Liver (tissue), 9 donors: Measurements from ENCODE around the gene ETS2. TPM values are rescaled to one million over a fixed set of nuclear protein-coding genes. Genes with fewer than 3 reads are reported as not detected.
A peak's percentile ranks its signal among the peaks of the same experiment; 100 is the strongest.

Experiments
- DNase-seq: peaks from one replicate; pipeline ENCODE4 v3.0.0-alpha.2; 2017; ENCODE audit warnings: low spot score
- H3K27ac ChIP-seq, 2 donors: one replicate each; pipeline ENCODE4 v1.7.0; 2013; ENCODE audit warnings: inconsistent platforms in 2 of 2, low read length in 2 of 2, control low read depth in 1 of 2, low read depth in 1 of 2, mild to moderate bottlenecking in 1 of 2
- H3K27me3 ChIP-seq, 4 donors: one replicate each; pipeline versions ENCODE4 v1.6.1 to v1.7.0; 2013; ENCODE audit warnings: low read length in 3 of 4, inconsistent platforms in 1 of 4, mild to moderate bottlenecking in 1 of 4, moderate library complexity in 1 of 4; ENCODE audit not compliant: control insufficient read depth in 4 of 4, insufficient read depth in 4 of 4
- H3K36me3 ChIP-seq, 4 donors: one replicate each; pipeline versions ENCODE4 v1.6.1 to v1.7.0; 2013; ENCODE audit warnings: low read length in 3 of 4, mild to moderate bottlenecking in 3 of 4, low read depth in 1 of 4, moderate library complexity in 1 of 4; ENCODE audit not compliant: control insufficient read depth in 4 of 4, insufficient read depth in 3 of 4
- H3K4me1 ChIP-seq, 4 donors: one replicate each; pipeline versions ENCODE4 v1.6.1 to v1.7.0; 2013; ENCODE audit warnings: low read length in 3 of 4, mild to moderate bottlenecking in 3 of 4, moderate library complexity in 1 of 4; ENCODE audit not compliant: control insufficient read depth in 4 of 4, insufficient read depth in 4 of 4
- H3K4me3 ChIP-seq, 3 donors: one replicate each; pipeline versions ENCODE4 v1.6.1 to v1.7.0; 2013; ENCODE audit warnings: low read length in 3 of 3, control low read depth in 1 of 3, low read depth in 1 of 3, mild to moderate bottlenecking in 1 of 3
- H3K9ac ChIP-seq, 2 donors: one replicate each; pipeline ENCODE4 v1.7.0; 2013; ENCODE audit warnings: low read length in 2 of 2, mild to moderate bottlenecking in 2 of 2, moderate library complexity in 2 of 2, control low read depth in 1 of 2, low read depth in 1 of 2
- H3K9me3 ChIP-seq, 4 donors: one replicate each; pipeline versions ENCODE4 v1.6.1 to v1.7.0; 2013; ENCODE audit warnings: low read length in 3 of 4; ENCODE audit not compliant: control insufficient read depth in 4 of 4
- EGR1 ChIP-seq, 2 donors: IDR thresholded peaks; 2 replicates each; pipeline ENCODE4 v1.6.1; 2016 to 2018; ENCODE audit warnings: antibody characterized with exemption in 2 of 2, low read depth in 2 of 2
- FOXA2 ChIP-seq: IDR thresholded peaks from 2 replicates; pipeline ENCODE4 v1.6.1; 2016; ENCODE audit warnings: antibody characterized with exemption
- GABPA ChIP-seq, 2 donors: IDR thresholded peaks in 1 of 2; conservative IDR thresholded peaks in 1 of 2; 2 replicates each; pipeline ENCODE4 v1.6.1; 2016; ENCODE audit warnings: antibody characterized with exemption in 2 of 2, mild to moderate bottlenecking in 1 of 2, moderate library complexity in 1 of 2
- HNF4A ChIP-seq, 2 donors: conservative IDR thresholded peaks; 2 replicates each; pipeline ENCODE4 v1.6.1; 2016; ENCODE audit warnings: antibody characterized with exemption in 2 of 2, mild to moderate bottlenecking in 2 of 2
- HNF4G ChIP-seq: IDR thresholded peaks from 2 replicates; pipeline ENCODE4 v1.6.1; 2016; ENCODE audit warnings: antibody characterized with exemption
- JUND ChIP-seq, 2 donors: IDR thresholded peaks; 2 replicates each; pipeline ENCODE4 v1.6.1; 2016; ENCODE audit warnings: antibody characterized with exemption in 2 of 2
- NR2F2 ChIP-seq: IDR thresholded peaks from 2 replicates; pipeline ENCODE4 v1.6.1; 2016; ENCODE audit warnings: antibody characterized with exemption
- RAD21 ChIP-seq, 2 donors: IDR thresholded peaks; 2 replicates each; pipeline ENCODE4 v1.6.1; 2016; ENCODE audit warnings: antibody characterized with exemption in 2 of 2, mild to moderate bottlenecking in 2 of 2
- RXRA ChIP-seq, 2 donors: IDR thresholded peaks; 2 replicates each; pipeline ENCODE4 v1.6.1; 2017 to 2018; ENCODE audit warnings: antibody characterized with exemption in 2 of 2, mild to moderate bottlenecking in 1 of 2
- SP1 ChIP-seq: IDR thresholded peaks from 2 replicates; pipeline ENCODE4 v1.6.1; 2018; ENCODE audit warnings: antibody characterized with exemption, mild to moderate bottlenecking
- TAF1 ChIP-seq: conservative IDR thresholded peaks from 2 replicates; pipeline ENCODE4 v1.6.1; 2016; ENCODE audit warnings: antibody characterized with exemption, mild to moderate bottlenecking
- YY1 ChIP-seq: IDR thresholded peaks from 2 replicates; pipeline ENCODE4 v1.6.1; 2016; ENCODE audit warnings: antibody characterized with exemption, mild to moderate bottlenecking
- WGBS: extraction: QIAGEN DNeasy Blood & Tissue Kit; methylation state at CpG from one replicate; pipeline ENCODE4 v1.1.7; 2013; 5-methylcytosine and 5-hydroxymethylcytosine counted together
- polyA plus RNA-seq, 2 donors: library from polyadenylated mRNA; stranded (reverse) in 1 of 2; unstranded in 1 of 2; fragments of 200-250 nt in 1 of 2; fragments of >200 nt in 1 of 2; fragmentation: Nextera tagmentation in 1 of 2; extraction: Ambion mirVana in 1 of 2; gene quantifications; one replicate each; pipeline versions ENCODE4 v1.2.1 to v1.2.3, GENCODE V29; 2013 to 2015
- total RNA-seq, 2 donors: library from RNA; depleted of rRNA; stranded (reverse); fragments of >200 nt; gene quantifications; one replicate each; pipeline ENCODE4 v1.2.3, GENCODE V29; 2014
- TF ChIP-seq, protein P1 (sequence below): IDR thresholded peaks from 2 replicates; pipeline ENCODE4 v1.6.1; 2016; ENCODE audit warnings: antibody characterized with exemption, mild to moderate bottlenecking
- TF ChIP-seq, protein P2 (sequence below): IDR thresholded peaks from 2 replicates; pipeline ENCODE4 v1.6.1; 2016; ENCODE audit warnings: antibody characterized with exemption
- TF ChIP-seq, protein P3 (sequence below): fragments of 150-350 bp; IDR thresholded peaks from 2 replicates; pipeline ENCODE4 v1.5.1; 2017; ENCODE audit warnings: improper control_type of control experiment, low read depth, low read length; ENCODE audit not compliant: missing input control
- TF ChIP-seq, protein P4 (sequence below): IDR thresholded peaks from 2 replicates; pipeline ENCODE4 v1.6.1; 2016; ENCODE audit warnings: antibody characterized with exemption
- TF ChIP-seq, protein P5 (sequence below): IDR thresholded peaks from 2 replicates; pipeline ENCODE4 v1.6.1; 2016; ENCODE audit warnings: antibody characterized with exemption
- donor health status: healthy.
- donor health status: healthy.
- donor health status: healthy.
- donor health status: healthy.
- donor health status: healthy.

Gene ETS2
- total and polyA plus RNA-seq, 4 donors = 20.2 to 90.7 (median 41.8) TPM

DNA sequence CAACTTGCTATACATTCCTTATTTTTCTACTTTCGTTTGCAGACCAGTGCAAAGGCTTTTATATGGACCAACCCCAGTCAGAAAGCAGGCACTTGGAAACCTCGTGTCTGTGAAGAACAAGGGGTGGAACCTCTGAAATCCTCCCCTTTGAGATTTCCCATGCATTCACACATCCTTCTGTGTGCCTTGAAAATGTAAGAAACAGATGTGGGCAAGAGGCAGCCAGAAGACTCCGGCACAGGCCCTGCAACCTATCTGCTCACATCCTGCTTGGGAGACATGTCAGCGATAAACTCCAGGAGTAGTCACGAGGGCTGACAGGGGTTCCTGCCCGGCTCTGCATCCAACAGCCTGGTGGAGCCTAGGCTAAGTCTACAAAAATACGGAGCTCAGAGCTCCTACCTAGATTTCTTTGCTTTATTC, 42.5 kb downstream of the ETS2 start:
- no peak for DNase-seq
- Histone ChIP-seq H3K9me3 (no peaks in the 10 kb centered on the region), H3K36me3 (no peaks in the 10 kb centered on the region), H3K27me3 (no peaks in the 10 kb centered on the region), H3K9ac (peak overlapping the region in 1 of 2 donors; percentile 68), H3K27ac (peak overlapping the region; percentile 81 to 94), H3K4me1 (peaks cover 0 to 7% (median 6%) of the 10 kb centered on the region in 4 donors), H3K4me3 (no peak overlapping the region)
- WGBS = 75% methylated on average over 7 of the region's 7 CpGs
- TF ChIP-seq SP1 (no peak), TAF1 (no peak), YY1 (no peak), RXRA (IDR thresholded peaks at IDR 0.05) (no peak)
- TF ChIP-seq, protein P1, sequence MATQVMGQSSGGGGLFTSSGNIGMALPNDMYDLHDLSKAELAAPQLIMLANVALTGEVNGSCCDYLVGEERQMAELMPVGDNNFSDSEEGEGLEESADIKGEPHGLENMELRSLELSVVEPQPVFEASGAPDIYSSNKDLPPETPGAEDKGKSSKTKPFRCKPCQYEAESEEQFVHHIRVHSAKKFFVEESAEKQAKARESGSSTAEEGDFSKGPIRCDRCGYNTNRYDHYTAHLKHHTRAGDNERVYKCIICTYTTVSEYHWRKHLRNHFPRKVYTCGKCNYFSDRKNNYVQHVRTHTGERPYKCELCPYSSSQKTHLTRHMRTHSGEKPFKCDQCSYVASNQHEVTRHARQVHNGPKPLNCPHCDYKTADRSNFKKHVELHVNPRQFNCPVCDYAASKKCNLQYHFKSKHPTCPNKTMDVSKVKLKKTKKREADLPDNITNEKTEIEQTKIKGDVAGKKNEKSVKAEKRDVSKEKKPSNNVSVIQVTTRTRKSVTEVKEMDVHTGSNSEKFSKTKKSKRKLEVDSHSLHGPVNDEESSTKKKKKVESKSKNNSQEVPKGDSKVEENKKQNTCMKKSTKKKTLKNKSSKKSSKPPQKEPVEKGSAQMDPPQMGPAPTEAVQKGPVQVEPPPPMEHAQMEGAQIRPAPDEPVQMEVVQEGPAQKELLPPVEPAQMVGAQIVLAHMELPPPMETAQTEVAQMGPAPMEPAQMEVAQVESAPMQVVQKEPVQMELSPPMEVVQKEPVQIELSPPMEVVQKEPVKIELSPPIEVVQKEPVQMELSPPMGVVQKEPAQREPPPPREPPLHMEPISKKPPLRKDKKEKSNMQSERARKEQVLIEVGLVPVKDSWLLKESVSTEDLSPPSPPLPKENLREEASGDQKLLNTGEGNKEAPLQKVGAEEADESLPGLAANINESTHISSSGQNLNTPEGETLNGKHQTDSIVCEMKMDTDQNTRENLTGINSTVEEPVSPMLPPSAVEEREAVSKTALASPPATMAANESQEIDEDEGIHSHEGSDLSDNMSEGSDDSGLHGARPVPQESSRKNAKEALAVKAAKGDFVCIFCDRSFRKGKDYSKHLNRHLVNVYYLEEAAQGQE = no peak

DNA sequence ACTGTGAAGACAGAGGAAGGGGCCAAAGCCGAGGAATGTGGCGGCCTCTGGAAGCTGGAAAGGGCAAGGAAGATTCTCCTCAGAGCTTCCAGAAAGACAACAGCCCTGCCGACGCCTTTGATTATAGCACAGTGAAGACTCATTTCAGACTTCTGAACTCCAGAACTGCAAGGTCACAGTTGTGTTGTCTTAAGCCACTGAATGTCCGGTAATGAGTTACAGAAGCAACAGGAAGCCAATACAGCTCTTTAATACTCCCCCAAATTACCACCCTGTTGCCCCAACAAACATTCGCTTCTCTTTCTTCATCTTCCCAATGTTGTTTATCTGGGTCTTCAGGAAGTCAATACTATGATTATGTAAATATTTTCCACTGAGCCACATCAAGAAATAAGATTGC, 44.0 kb downstream of the ETS2 start:
- no peak overlapping the region for H3K4me3 ChIP-seq
- WGBS = 71% methylated on average over 6 of the region's 6 CpGs
- DNase-seq = no peak
- no peaks in the 10 kb centered on the region for H3K36me3 ChIP-seq
- no peaks in the 10 kb centered on the region for H3K9me3 ChIP-seq
- no peak overlapping the region for H3K27ac ChIP-seq
- H3K27me3 ChIP-seq = no peaks in the 10 kb centered on the region
- TF ChIP-seq YY1 = no peak
- peak in 1 of 2 donors; percentile 5 for TF ChIP-seq RAD21 (IDR thresholded peaks at IDR 0.05)
- TF ChIP-seq SP1 = peak; percentile 20
- TF ChIP-seq HNF4G = no peak
- peaks cover 0 to 7% (median 6%) of the 10 kb centered on the region in 4 donors for H3K4me1 ChIP-seq
- no peak overlapping the region for H3K9ac ChIP-seq

DNA sequence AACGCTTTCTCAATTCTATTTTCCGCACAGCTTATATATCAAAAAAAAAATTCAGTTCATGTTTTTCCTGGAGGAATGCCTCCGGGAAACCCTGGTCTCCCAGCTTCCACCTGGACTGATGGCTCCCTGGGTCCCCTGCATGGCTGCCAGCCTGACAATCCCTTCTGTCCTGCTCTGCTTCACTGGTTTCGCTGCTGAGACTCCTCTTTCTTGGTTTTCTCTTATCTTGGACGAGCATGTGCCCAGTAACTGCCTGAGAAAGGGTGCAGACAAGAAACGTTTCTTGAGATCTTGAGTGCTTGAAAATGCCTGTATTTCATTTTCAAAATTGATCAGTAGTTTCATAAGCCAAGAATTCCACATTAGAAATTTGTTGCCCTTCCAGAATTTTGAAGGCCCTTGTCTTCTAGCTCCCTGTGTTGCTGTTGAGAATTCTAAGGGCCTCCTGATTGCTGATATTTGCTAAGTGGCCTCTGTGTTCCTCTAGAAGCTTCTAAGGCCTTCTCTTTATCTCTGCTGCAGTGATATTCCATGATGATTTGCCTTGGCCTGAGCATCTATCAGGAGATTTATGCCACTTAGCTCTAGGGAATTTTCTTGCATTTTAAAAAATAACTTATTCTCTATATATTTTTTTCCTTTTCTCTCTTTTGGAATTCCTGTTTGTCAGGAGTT, 44.7 kb downstream of the ETS2 start:
- WGBS = 90% methylated on average over 6 of the region's 6 CpGs
- no peaks in the 10 kb centered on the region for H3K36me3 ChIP-seq
- peaks cover 0 to 7% (median 6%) of the 10 kb centered on the region in 4 donors for H3K4me1 ChIP-seq
- DNase-seq = no peak
- no peak overlapping the region for H3K9ac ChIP-seq
- no peaks in the 10 kb centered on the region for H3K27me3 ChIP-seq
- no peak overlapping the region for H3K4me3 ChIP-seq
- H3K27ac ChIP-seq = no peak overlapping the region
- H3K9me3 ChIP-seq = no peaks in the 10 kb centered on the region
- TF ChIP-seq FOXA2 (no peak), HNF4A (conservative IDR thresholded peaks at IDR 0.05) (no peak), RXRA (IDR thresholded peaks at IDR 0.05) (no peak), GABPA (IDR thresholded peaks at IDR 0.05 in 1 of 2, conservative IDR thresholded peaks at IDR 0.05 in 1 of 2) (no peak), TAF1 (no peak), JUND (IDR thresholded peaks at IDR 0.05) (no peak), NR2F2 (no peak), HNF4G (no peak), RAD21 (IDR thresholded peaks at IDR 0.05) (no peak), EGR1 (IDR thresholded peaks at IDR 0.05; ENCODE audit: low read depth in 2 of 2) (no peak)
- TF ChIP-seq, protein P2, sequence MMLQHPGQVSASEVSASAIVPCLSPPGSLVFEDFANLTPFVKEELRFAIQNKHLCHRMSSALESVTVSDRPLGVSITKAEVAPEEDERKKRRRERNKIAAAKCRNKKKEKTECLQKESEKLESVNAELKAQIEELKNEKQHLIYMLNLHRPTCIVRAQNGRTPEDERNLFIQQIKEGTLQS = no peak
- TF ChIP-seq, protein P3, sequence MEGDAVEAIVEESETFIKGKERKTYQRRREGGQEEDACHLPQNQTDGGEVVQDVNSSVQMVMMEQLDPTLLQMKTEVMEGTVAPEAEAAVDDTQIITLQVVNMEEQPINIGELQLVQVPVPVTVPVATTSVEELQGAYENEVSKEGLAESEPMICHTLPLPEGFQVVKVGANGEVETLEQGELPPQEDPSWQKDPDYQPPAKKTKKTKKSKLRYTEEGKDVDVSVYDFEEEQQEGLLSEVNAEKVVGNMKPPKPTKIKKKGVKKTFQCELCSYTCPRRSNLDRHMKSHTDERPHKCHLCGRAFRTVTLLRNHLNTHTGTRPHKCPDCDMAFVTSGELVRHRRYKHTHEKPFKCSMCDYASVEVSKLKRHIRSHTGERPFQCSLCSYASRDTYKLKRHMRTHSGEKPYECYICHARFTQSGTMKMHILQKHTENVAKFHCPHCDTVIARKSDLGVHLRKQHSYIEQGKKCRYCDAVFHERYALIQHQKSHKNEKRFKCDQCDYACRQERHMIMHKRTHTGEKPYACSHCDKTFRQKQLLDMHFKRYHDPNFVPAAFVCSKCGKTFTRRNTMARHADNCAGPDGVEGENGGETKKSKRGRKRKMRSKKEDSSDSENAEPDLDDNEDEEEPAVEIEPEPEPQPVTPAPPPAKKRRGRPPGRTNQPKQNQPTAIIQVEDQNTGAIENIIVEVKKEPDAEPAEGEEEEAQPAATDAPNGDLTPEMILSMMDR = no peak
- TF ChIP-seq, protein P4, sequence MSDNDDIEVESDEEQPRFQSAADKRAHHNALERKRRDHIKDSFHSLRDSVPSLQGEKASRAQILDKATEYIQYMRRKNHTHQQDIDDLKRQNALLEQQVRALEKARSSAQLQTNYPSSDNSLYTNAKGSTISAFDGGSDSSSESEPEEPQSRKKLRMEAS = no peak
- TF ChIP-seq, protein P5, sequence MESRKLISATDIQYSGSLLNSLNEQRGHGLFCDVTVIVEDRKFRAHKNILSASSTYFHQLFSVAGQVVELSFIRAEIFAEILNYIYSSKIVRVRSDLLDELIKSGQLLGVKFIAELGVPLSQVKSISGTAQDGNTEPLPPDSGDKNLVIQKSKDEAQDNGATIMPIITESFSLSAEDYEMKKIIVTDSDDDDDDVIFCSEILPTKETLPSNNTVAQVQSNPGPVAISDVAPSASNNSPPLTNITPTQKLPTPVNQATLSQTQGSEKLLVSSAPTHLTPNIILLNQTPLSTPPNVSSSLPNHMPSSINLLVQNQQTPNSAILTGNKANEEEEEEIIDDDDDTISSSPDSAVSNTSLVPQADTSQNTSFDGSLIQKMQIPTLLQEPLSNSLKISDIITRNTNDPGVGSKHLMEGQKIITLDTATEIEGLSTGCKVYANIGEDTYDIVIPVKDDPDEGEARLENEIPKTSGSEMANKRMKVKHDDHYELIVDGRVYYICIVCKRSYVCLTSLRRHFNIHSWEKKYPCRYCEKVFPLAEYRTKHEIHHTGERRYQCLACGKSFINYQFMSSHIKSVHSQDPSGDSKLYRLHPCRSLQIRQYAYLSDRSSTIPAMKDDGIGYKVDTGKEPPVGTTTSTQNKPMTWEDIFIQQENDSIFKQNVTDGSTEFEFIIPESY = no peak
